ENCODE data around the gene HHATL. TPM values are rescaled to one million over a fixed set of nuclear protein-coding genes. Genes with fewer than 3 reads are reported as not detected.

The HHATL gene
- total RNA-seq, 1 donor from 2014 or later: not detected

DNA sequence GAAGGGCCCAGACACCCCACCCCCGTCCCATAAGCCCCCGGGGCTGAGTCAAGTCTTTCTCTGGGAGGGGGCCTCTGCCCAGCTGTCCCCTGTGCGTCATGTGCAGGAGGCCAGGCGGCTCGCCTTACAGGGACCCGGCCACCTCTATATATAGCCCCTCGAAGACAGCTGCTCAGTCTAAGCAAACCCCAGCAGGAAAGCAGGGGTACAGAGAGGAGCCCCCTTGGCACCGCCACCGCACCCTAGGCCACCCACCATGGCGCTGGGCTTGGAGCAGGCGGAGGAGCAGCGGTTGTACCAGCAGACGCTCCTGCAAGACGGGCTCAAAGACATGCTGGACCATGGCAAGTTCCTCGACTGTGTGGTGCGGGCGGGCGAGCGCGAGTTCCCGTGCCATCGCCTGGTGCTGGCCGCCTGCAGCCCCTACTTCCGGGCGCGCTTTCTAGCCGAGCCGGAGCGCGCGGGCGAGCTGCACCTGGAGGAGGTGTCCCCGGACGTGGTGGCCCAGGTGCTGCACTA is 17.2 kb downstream of the HHATL start, which contains the start of gene KLHL40:
Gene KLHL40 (plus strand): TSS at position 175 of the 519 bp plus-strand sequence. CDS start 82 bp downstream, at position 257.
- Histone ChIP-seq H3K27ac (peak within 1 kb of the TSS; percentile 69 to 73), H3K9me3 (no peaks in the 10 kb centered on the region), H3K27me3 (no peaks in the 10 kb centered on the region), H3K36me3 (no peaks in the 10 kb centered on the region), H3K4me3 (peak within 1 kb of the TSS in 1 of 2 donors; percentile 50), H3K4me1 (peaks cover 7 to 28% of the 10 kb centered on the region in 2 donors)
- intact Hi-C loops (cut with DNase I): loop anchor here (2.0 kb wide), 1 partner anchor 59 kb away; no protein-coding TSS in a partner anchor
- DNase-seq (ENCODE audit: low spot score in 2 of 2): no peak
- TF ChIP-seq, protein P1, sequence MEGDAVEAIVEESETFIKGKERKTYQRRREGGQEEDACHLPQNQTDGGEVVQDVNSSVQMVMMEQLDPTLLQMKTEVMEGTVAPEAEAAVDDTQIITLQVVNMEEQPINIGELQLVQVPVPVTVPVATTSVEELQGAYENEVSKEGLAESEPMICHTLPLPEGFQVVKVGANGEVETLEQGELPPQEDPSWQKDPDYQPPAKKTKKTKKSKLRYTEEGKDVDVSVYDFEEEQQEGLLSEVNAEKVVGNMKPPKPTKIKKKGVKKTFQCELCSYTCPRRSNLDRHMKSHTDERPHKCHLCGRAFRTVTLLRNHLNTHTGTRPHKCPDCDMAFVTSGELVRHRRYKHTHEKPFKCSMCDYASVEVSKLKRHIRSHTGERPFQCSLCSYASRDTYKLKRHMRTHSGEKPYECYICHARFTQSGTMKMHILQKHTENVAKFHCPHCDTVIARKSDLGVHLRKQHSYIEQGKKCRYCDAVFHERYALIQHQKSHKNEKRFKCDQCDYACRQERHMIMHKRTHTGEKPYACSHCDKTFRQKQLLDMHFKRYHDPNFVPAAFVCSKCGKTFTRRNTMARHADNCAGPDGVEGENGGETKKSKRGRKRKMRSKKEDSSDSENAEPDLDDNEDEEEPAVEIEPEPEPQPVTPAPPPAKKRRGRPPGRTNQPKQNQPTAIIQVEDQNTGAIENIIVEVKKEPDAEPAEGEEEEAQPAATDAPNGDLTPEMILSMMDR (IDR thresholded peaks at IDR 0.05): no peak

- TF ChIP-seq, protein P1 (IDR thresholded peaks at IDR 0.05): no peak
- peak overlapping the region; percentile 69 to 73 for H3K27ac ChIP-seq
- peaks cover 7 to 28% of the 10 kb centered on the region in 2 donors for H3K4me1 ChIP-seq
- no peak for DNase-seq (ENCODE audit: low spot score in 2 of 2)
- no peaks in the 10 kb centered on the region for H3K9me3 ChIP-seq
- H3K36me3 ChIP-seq: no peaks in the 10 kb centered on the region
- intact Hi-C loops (cut with DNase I): loop anchor here (1.0 to 2.0 kb wide), 2 partner anchors 30 to 60 kb away; no protein-coding TSS in a partner anchor
- no peaks in the 10 kb centered on the region for H3K27me3 ChIP-seq
- no peak overlapping the region for H3K4me3 ChIP-seq
These were observed 17.8 kb downstream of the HHATL start for GRCh38 chr3:42684632-42685362.

GRCh38 chr3:42683875-42684598 is 18.6 kb downstream of the HHATL start:
- intact Hi-C loops (cut with DNase I): loop anchor here (1.0 to 2.0 kb wide), 3 partner anchors 30 to 84 kb away; partner anchors contain the start of gene NKTR
- Histone ChIP-seq H3K27me3 (no peaks in the 10 kb centered on the region), H3K27ac (peak overlapping the region; percentile 87 to 91), H3K9me3 (no peaks in the 10 kb centered on the region), H3K4me3 (no peak overlapping the region), H3K4me1 (peaks cover 7 to 28% of the 10 kb centered on the region in 2 donors), H3K36me3 (no peaks in the 10 kb centered on the region)
- peak; percentile 81 to 96 for DNase-seq (ENCODE audit: low spot score in 2 of 2)
- TF ChIP-seq, protein P1 (IDR thresholded peaks at IDR 0.05): no peak

DNA sequence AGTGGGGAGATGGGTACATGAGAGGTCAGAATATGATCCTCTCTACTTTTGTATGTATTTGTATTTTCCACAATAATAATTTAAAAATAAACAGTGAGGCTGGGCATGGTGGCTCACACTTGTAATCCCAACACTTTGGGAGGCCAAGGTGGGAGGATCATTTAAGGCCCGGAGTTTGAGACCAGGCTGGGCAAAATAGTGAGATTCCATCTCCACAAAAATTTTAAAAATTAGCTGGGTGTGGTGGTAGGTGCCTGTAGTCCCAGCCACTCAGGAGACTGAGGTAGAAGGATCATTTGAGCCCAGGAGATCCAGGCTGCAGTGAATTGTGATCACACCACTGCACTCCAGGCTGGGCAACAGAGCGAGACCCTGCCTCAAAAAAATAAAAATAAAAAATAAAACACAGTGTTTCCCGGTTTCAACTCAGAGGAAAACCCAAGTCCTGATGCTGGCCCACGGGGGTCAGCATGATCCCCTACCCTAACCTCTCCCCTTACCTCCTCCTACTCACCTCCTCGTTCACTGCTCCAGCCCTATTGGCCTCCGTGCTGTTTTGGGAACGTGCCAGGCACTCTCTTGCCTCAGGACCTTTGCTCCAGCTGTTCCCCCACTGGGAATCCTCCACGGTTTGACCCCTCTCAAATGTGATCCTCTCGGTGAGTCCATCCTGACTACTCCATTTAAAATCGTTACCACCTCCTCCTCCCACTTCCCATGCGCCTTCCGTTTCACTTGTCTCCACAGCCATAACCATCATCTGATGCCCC is 20.1 kb downstream of the HHATL start:
- H3K27ac ChIP-seq: peak overlapping the region; percentile 87 to 91
- no peaks in the 10 kb centered on the region for H3K27me3 ChIP-seq
- H3K4me1 ChIP-seq: peaks cover 7 to 28% of the 10 kb centered on the region in 2 donors
- no peaks in the 10 kb centered on the region for H3K36me3 ChIP-seq
- H3K4me3 ChIP-seq: no peak overlapping the region
- TF ChIP-seq, protein P1 (IDR thresholded peaks at IDR 0.05): no peak
- no peak for DNase-seq (ENCODE audit: low spot score in 2 of 2)
- intact Hi-C loops (cut with DNase I): loop anchor here (1.0 kb wide), 1 partner anchor 82 kb away; the partner anchor contains the start of gene NKTR
- H3K9me3 ChIP-seq: no peaks in the 10 kb centered on the region

All from ascending aorta (tissue), 2 donors.